Endothelial cell of hepatic sinusoid (primary cell): ENCODE measurements around the gene LDLRAD4.

Source experiments
- in situ Hi-C: cut with HindIII; loops from 2 replicates; pipeline ENCODE4 v1.10.0; 2017; ENCODE audit warnings: low sequenced_read_pairs

The LDLRAD4 gene

GRCh38 chr18:13629841-13630715 lies 411.5 kb downstream of the LDLRAD4 start:
- in situ Hi-C loops, result loop anchor here (5.0 to 25.0 kb wide), 2 partner anchors 32 to 418 kb away; partner anchors contain the start of gene LDLRAD4

- in situ Hi-C loops, result loop anchor here (25.0 kb wide), 1 partner anchor 418 kb away; the partner anchor contains the start of gene LDLRAD4
Observed at GRCh38 chr18:13630716-13631268, 412.2 kb downstream of the LDLRAD4 start.

- in situ Hi-C loops, result loop anchor here (25.0 kb wide), 1 partner anchor 421 kb away; the partner anchor contains the start of gene LDLRAD4
Observed at GRCh38 chr18:13633700-13634099, 415.1 kb downstream of the LDLRAD4 start.

GRCh38 chr18:13635046-13635445 lies 416.5 kb downstream of the LDLRAD4 start:
- in situ Hi-C loops, result loop anchor here (25.0 kb wide), 1 partner anchor 423 kb away; the partner anchor contains the start of gene LDLRAD4

GRCh38 chr18:13638719-13639595 lies 420.4 kb downstream of the LDLRAD4 start:
- in situ Hi-C loops, result loop anchor here (25.0 kb wide), 1 partner anchor 427 kb away; the partner anchor contains the start of gene LDLRAD4

GRCh38 chr18:13640266-13640860 lies 421.8 kb downstream of the LDLRAD4 start:
- in situ Hi-C loops, result loop anchor here (25.0 kb wide), 1 partner anchor 428 kb away; the partner anchor contains the start of gene LDLRAD4

GRCh38 chr18:13641551-13642439 lies 423.2 kb downstream of the LDLRAD4 start:
- in situ Hi-C loops, result loop anchor here (25.0 kb wide), 1 partner anchor 429 kb away; the partner anchor contains the start of gene LDLRAD4

- in situ Hi-C loops, result loop anchor here (25.0 kb wide), 1 partner anchor 430 kb away; the partner anchor contains the start of gene LDLRAD4
Observed at GRCh38 chr18:13642440-13642827, 423.9 kb downstream of the LDLRAD4 start.

GRCh38 chr18:13643261-13643751 lies 424.7 kb downstream of the LDLRAD4 start:
- in situ Hi-C loops, result loop anchor here (25.0 kb wide), 1 partner anchor 431 kb away; the partner anchor contains the start of gene LDLRAD4

GRCh38 chr18:13645093-13645492 lies 426.5 kb downstream of the LDLRAD4 start:
- in situ Hi-C loops, result loop anchor here (25.0 kb wide), 1 partner anchor 433 kb away; the partner anchor contains the start of gene LDLRAD4

- in situ Hi-C loops, result loop anchor here (25.0 kb wide), 1 partner anchor 434 kb away; the partner anchor contains the start of gene LDLRAD4
Observed at GRCh38 chr18:13646633-13647032, 428.1 kb downstream of the LDLRAD4 start.

GRCh38 chr18:13647761-13648160 lies 429.2 kb downstream of the LDLRAD4 start:
- in situ Hi-C loops, result loop anchor here (25.0 kb wide), 1 partner anchor 435 kb away; the partner anchor contains the start of gene LDLRAD4

GRCh38 chr18:13649397-13650390 lies 431.1 kb downstream of the LDLRAD4 start:
- in situ Hi-C loops, result loop anchor here (25.0 kb wide), 1 partner anchor 437 kb away; the partner anchor contains the start of gene LDLRAD4

- in situ Hi-C loops, result no loop called here
Observed at GRCh38 chr18:13653746-13654433, 435.3 kb downstream of the LDLRAD4 start.

- in situ Hi-C loops, result no loop called here
Observed at GRCh38 chr18:13657974-13658373, 439.4 kb downstream of the LDLRAD4 start.

- in situ Hi-C loops, result no loop called here
Observed at GRCh38 chr18:13658436-13659204, 440.1 kb downstream of the LDLRAD4 start.
